ENCODE measurements around the gene SCAMP4. TPM values are rescaled to one million over a fixed set of nuclear protein-coding genes. Genes with fewer than 3 reads are reported as not detected.

Gene SCAMP4
- total RNA-seq, 1 donor, result 49.2 TPM

DNA sequence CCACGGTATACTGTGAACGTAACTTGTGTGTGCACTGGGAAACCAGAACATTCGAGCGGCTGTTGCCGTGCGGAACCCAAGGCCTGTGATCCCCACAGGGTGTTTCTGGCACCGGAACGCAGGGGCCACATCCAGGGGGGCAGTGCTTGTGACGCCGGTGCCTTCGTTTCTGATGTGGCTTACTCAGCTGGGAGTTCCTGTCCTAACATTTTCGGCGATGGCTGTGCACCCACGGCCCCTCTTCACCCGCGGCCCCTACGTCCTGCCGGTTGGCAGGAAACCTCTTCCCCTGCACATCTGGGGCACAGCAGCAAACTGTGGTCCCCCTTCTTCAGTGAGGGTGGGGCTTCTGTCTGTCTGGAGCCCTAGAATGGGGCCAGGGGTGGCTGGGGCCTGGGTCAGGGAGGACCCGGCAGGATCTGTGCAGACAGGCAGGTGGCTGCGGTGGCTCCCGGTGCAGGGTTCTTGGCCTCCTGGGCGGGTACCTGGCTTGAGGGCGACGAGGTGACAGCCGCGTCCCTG is 61.9 kb downstream of the SCAMP4 start:
- H3K4me3 ChIP-seq (ENCODE audit: low read depth, low read length), result no peak overlapping the region
- TF ChIP-seq, protein P1, sequence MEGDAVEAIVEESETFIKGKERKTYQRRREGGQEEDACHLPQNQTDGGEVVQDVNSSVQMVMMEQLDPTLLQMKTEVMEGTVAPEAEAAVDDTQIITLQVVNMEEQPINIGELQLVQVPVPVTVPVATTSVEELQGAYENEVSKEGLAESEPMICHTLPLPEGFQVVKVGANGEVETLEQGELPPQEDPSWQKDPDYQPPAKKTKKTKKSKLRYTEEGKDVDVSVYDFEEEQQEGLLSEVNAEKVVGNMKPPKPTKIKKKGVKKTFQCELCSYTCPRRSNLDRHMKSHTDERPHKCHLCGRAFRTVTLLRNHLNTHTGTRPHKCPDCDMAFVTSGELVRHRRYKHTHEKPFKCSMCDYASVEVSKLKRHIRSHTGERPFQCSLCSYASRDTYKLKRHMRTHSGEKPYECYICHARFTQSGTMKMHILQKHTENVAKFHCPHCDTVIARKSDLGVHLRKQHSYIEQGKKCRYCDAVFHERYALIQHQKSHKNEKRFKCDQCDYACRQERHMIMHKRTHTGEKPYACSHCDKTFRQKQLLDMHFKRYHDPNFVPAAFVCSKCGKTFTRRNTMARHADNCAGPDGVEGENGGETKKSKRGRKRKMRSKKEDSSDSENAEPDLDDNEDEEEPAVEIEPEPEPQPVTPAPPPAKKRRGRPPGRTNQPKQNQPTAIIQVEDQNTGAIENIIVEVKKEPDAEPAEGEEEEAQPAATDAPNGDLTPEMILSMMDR (IDR thresholded peaks at IDR 0.05; ENCODE audit: insufficient read depth, low read depth, low read length), result no peak
- no peak for DNase-seq (ENCODE audit: low read depth)

DNA sequence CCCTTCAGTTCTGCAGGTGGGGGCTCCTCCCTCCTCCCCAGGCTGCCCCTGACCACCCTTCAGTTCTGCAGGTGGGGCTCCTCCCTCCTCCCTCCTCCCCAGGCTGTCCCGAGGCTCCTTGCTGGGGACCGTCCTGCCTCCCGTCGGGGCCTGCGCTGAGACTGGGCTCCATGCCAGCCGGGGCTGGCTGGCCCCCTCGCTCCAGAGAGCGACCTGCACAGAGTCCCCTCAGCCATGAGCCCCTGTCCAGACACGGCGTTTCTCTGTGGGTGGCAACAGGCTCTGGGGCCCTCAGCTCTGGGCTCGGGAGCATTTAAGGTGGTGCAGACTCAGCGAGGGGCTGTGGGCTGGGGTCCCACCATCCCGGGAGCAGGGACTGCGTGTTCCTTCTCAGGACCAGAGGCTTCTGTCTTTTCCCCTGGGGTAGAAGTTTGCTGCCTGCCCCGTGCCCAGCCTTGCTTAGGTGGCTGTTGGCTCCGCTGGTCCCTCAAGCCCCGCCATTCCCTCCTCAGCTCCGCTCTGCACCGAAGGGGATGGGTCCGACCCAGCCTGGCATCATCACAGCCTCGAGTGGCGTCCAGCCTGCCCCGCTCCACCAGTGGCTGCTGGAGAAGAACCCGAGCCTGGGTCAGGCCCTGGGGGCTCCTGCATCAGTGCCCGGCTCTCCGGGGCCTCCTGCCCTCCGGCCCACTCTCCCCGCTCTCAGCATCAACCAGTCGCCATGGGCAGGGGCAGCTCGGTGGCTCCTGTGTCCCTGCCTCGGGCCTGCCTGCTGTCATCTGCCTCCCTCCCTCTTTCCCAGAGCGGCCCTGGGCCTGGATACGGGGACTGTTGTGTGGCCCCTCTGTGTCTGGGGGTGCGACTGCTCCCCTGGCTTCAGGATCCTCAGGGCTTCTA is 63.3 kb downstream of the SCAMP4 start:
- DNase-seq (ENCODE audit: low read depth), result no peak
- TF ChIP-seq, protein P1 (IDR thresholded peaks at IDR 0.05; ENCODE audit: insufficient read depth, low read depth, low read length), result no peak
- no peak overlapping the region for H3K4me3 ChIP-seq (ENCODE audit: low read depth, low read length)

DNA sequence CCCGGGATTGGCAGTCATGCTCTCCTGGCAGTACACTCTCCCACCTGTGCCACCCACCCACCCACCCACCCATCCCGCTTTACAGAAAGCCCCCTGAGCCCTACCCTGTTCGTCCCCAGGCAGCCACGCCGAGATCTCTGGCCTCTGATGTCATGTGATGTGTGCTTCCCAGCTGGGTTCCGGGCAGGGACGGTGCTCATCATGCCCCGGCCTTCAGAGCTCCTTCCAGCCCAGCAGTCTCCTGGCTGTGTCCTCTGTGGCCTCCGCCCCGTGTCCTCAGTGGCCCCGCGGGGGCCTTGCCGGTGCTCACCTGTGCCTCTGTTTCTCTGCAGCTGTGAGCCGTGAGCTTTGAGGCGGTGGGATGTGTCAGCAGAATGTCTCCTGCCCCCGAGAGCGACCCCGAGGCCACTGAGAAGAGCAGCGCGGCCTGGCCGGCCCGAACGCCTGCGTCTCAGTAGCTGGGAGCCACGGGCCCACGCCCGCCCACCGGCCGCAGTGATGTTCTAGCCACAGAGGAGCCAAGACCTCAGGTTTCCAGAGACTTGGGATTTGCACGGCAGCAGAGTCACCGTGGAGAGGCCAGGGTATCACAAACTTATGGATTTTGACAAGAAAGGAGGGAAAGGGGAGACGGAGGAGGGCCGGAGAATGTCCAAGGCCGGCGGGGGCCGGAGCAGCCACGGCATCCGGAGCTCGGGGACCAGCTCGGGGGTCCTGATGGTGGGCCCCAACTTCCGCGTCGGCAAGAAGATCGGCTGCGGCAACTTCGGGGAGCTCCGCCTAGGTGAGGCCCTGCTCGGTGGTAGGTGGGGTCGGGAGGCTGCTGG is 64.2 kb downstream of the SCAMP4 start:
- TF ChIP-seq, protein P1 (IDR thresholded peaks at IDR 0.05; ENCODE audit: insufficient read depth, low read depth, low read length), result no peak
- no peak for DNase-seq (ENCODE audit: low read depth)
- H3K4me3 ChIP-seq (ENCODE audit: low read depth, low read length), result no peak overlapping the region

DNA sequence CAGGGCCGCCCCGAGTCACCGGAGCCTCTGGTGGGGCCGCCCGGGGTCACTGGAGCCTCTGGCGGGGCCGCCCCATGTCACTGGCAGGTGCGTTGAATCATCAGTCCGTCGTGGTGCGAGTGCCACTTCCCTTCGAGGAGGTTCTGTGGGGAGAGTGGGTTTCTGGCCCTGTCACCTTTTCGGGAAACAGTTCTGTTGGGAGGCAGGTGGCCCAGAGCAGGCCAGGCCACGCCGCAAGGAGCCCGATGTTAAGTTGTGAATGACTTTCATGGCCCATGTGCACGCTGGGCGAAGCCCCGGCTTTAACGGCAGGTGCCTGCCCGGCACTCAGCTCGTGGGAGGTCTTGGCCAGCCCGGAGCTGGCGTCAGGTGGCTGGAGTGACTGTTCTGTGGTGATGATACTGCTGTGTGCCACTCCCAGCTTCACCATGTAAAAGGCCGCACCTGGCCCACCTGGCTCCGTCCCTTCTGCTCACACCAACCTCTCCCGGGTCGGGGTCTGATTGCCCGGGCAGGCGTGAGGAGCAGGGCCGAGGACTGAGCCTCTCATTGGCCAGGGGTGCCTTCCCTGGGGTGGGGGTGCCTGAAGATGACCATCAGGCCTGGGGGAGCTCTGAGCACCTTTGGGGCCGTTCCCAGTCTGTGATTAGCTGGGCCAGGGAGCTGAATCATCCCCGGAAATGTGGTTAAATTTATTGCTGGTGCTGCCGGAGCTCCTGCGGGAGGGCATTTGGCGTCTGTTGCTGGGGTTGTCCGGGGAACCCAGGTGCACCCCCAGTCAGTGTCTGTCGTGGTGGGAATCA is 65.0 kb downstream of the SCAMP4 start:
- no peak for DNase-seq (ENCODE audit: low read depth)
- no peak overlapping the region for H3K4me3 ChIP-seq (ENCODE audit: low read depth, low read length)

DNA sequence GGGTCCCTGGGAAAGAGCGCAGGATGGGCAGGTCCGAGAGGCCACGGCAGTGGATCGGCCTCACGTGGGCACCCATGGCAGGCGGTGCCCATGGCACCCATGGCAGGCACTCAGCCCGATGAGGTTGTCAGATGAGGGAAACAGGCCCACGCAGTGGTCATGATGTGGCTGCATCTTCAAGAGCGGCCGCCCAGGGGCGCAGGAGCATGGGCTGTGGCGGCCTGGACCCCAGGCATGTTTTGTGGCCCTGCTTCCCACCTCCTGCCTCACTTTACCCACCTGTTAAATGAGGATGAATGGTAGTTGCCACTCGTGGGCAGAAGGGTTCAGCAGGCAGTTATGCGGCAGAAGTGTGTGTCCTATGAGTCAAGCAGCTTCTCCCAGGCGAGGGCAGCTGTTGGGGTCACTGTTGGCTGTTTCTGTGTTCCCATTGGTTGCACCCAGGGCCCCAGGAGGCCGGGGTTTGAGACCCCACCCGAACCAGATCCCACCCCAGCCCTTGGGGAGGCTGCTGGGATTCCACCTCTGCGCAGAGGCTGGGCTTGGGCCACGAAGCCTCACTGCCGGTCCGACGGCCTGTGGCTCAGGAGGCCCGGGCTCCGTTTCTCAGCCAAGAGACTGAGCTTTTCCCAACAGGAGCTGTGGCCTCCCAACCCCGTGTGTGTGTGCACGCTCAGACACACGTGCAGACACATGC is 65.8 kb downstream of the SCAMP4 start:
- TF ChIP-seq, protein P1 (IDR thresholded peaks at IDR 0.05; ENCODE audit: insufficient read depth, low read depth, low read length), result no peak
- no peak for DNase-seq (ENCODE audit: low read depth)
- no peak overlapping the region for H3K4me3 ChIP-seq (ENCODE audit: low read depth, low read length)

More for the DNA sequence above, 65.0 kb downstream of the SCAMP4 start:
- TF ChIP-seq, protein P1 (IDR thresholded peaks at IDR 0.05; ENCODE audit: insufficient read depth, low read depth, low read length), result no peak

Measured in fibroblast of villous mesenchyme (primary cell).